ELR (cell line): ENCODE data around the gene ADGRA1.
A peak's percentile ranks its signal among the peaks of the same experiment; 100 is the strongest.

Experiments used
- DNase-seq: peaks from one replicate; pipeline ENCODE4 v3.0.0-alpha.2; 2015; ENCODE audit warnings: low read depth

Gene ADGRA1

DNA sequence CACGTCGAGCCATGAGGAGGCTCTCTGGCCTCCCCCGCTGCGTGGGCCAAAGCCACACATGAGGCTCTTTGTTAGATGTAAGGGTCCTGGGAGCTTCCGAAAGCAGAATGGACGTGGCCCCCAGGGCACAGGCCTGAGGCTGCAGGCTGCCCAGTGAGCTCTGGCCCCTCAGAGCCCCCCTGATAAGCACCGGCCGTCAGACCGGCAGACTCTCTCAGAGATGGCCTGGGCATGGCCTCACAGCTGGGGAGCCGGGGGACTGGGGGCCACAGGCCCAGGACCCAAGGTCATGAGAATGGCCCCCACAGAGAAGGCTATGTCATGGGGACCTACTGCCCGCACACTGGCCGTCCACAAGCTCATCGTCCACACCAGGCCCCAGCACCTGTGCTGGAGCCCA lies 31.7 kb upstream of the ADGRA1 start:
- DNase-seq: no peak

GRCh38 chr10:133056651-133057178 lies 31.0 kb upstream of the ADGRA1 start:
- DNase-seq: no peak

- peak; percentile 14 for DNase-seq
Observed at GRCh38 chr10:133058331-133059092, 29.2 kb upstream of the ADGRA1 start.

DNA sequence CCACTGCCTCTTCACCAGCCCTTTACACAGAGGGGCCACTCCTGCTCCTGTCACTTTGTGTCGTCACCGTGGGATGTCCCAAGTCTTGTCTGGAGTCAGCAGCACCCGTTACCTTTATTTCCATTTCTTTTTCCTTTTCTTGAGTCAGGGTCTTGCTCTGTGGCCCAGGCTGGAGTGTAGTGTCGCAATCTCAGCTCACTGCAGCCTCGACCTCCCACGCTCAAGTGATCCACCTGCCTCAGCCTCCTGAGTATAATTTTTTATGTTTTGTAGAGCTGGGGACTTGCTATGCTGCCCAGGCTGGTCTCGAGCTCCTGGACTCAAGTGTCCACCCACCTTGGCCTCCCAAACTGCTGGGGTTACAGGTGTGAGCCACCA lies 28.6 kb upstream of the ADGRA1 start:
- no peak for DNase-seq

DNA sequence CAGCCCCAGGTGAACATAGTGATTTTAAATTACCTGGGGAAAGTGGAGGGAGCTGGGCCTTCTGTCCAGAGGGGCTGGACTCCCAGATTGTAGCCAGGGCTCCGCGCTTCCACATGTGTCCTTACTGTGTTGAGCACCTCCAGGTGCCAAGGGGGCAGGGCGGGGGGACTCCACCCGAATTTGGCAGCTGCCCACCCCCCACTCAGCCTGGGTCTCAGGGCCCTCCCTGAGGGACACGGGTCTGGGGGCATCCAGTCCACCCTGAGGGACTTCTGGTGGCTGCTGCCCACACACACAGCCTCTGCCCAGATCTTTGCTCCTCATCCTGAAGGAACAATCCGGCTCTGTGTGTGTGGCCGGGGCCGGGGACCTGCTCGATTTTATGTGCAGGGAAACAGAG lies 28.2 kb upstream of the ADGRA1 start:
- no peak for DNase-seq

GRCh38 chr10:133060022-133060421 lies 27.7 kb upstream of the ADGRA1 start:
- DNase-seq: no peak

GRCh38 chr10:133060466-133060865 lies 27.3 kb upstream of the ADGRA1 start:
- no peak for DNase-seq

- DNase-seq: no peak
Observed at GRCh38 chr10:133060881-133061280, 26.8 kb upstream of the ADGRA1 start.

- no peak for DNase-seq
Observed at GRCh38 chr10:133061296-133062038, 26.3 kb upstream of the ADGRA1 start.

- DNase-seq: no peak
Observed at GRCh38 chr10:133062085-133062484, 25.6 kb upstream of the ADGRA1 start.

DNA sequence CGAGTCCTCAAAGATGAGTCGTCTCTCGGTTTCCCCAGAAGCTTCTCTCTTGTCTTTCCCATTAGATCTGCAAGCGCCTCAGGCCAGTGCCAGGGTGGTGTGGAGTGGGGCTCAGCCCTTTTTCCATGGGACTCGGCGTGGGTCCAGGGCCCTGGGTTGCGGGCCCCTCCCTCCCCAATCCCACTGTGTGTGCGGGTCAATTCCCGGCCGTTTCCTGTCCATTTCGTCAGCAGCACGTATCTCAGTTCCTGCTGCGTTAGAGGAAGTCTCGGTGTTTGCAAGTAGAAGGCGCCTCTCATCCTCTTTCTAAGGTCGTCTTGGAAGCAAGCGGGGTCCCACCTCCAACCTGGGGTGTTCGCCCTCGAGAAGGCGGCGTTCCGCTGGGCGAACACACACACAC lies 25.1 kb upstream of the ADGRA1 start:
- no peak for DNase-seq

DNA sequence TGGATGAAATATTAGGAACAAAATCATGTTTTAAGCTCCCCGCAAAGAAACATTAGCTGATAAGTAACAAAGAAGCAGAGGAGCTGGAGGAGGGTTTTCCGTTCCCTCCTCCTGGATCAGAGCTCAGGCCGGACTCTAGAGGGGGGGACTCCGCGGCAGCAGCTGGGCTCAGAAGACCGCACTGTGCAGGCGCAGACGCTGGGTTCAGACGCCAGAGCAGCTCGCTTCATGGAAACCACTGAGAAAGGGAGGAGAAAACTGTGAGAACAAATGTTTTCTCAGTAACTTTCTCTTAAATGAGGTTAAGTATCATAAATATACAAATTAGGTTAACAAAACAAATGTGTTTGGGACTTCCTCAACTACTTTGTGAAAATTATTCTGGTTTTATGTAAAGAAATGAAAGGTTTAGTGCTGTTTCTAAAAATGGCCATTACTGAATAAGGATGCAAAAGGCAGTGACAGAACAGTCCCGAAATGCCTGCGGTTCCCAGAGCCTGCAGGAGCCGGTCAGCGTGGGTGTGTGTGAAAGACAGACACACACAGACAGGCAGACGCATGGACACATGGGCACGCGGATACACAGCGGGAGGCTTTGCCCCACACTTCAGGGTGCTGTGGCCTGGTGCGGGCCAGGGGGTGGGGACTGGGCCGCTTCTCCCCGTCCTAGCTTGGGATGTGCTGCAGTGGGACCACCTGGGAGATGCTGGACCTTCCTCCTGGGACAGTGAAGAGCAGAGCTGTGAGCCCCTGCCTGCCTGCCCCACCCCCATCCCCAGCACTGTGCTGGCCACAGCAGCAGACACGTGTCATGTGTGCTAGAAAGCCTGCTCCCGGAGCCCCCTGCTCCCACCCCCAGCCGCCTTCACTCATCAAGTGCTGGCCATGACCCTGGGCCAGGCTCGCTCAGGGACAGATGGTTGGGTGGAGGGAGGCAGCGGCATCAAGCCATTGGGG lies 20.3 kb upstream of the ADGRA1 start:
- DNase-seq: no peak

- no peak for DNase-seq
Observed at GRCh38 chr10:133068111-133069032, 19.4 kb upstream of the ADGRA1 start.

GRCh38 chr10:133069033-133069525 lies 18.6 kb upstream of the ADGRA1 start:
- DNase-seq: no peak

DNA sequence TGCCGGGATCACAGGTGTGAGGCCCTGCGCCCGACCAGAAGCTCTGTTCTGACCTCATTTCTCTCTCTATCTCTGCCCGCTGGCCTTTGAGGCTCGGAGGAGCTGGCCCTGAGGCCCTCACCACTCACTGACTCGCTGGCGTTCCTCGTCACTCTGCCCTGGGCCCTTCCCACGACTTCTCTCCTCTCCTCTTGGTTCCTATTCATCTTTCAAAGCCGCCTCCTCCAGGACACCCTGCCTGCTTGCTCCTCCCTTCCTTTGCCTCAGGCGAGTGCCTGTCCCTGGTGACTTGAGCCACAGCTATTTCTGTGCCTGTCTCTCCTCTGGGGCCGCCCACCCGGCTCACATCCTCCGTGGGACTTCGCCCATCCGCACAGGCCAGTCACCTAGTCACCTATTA lies 17.3 kb upstream of the ADGRA1 start:
- no peak for DNase-seq

DNA sequence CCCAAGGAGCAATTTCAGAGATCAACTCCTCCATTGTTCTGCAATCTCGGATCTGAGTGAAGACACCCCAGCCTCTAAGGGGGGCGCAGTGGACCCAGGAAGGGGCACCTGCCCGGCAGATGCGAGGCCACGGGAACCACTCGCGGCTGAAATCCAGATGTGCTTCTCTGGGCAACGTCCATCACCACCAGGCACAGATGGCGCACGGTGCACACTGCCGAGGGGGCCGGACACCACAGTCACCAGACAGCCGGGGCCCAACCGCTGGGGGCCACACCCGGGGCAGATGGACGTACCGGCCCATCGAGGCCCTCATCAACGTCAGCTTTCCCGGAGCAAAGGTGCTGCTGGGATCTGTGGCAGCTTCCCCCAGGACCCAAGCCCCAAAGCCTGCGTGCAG lies 16.9 kb upstream of the ADGRA1 start:
- DNase-seq: no peak

DNA sequence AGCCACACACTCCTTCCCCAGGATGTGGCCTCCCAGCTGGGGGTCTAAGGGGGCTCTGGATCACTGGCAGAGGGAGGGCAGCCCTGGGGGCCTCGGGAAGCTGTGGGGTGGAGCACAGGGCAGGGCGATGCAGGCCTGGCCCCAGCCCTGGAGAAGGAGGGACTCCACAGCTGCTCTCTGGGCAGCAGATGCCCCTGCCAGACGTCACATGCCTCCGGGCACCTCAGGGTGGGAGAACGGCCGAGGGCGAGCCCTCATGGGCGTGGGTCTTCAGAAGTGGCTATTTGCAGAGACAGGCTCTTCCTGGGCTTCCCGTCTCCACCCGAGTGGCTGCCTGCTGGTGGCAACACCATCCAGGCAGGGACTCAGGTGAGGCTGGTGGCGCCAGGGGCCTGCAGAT lies 16.0 kb upstream of the ADGRA1 start:
- DNase-seq: no peak

DNA sequence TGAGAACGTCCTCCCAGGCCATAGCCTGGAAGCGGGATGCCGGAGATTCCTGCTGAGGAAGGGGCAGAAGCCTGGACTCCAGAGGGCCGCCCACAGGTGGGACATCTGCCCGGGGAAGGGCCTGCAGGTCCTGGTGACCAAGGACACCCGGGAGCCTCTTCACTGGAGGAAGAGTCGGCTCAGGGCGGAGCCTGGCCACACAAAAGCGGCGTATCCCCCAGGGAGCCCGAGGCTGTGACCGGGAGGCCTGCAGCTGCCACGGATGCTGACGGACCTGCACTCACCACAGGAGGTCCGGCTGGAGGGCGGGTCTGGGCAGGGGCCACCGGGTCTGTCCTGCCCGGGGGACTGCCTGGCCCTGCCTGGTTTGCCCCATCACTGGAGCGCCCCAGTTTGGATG lies 15.5 kb upstream of the ADGRA1 start:
- no peak for DNase-seq

- no peak for DNase-seq
Observed at GRCh38 chr10:133072720-133073390, 14.9 kb upstream of the ADGRA1 start.

GRCh38 chr10:133075346-133076137 lies 12.2 kb upstream of the ADGRA1 start:
- DNase-seq: no peak
